IMR-90 (cell line): ENCODE data around the gene CYB5B. TPM values are rescaled to one million over a fixed set of nuclear protein-coding genes. Genes with fewer than 3 reads are reported as not detected.
"Not testable (repeated sequence)": the region's sequence is repeated elsewhere in the genome, so short reads cannot be mapped to it uniquely, and the experiment has no call there.

Experiments used
- ATAC-seq: fragments of 200-7000 bp; cut with Tn5 transposase; 2 replicates; pipeline ENCODE4 v1.9.1; 2020; ENCODE audit warnings: low read depth, mild to moderate bottlenecking, moderate library complexity
- BruUV-seq: library from RNA; stranded (reverse); fragments of 400-500 nt; replicated peaks from 2 replicates; lab custom pipeline; 2021; lab: Mats Ljungman, UMichigan
- CTCF ChIA-PET: fragments of 300-600 bp; formaldehyde crosslinking; extraction: SDS; loops from one replicate; lab custom pipeline; 2021; ENCODE audit warnings: antibody characterized with exemption; lab: Yijun Ruan, JAX
- POLR2A ChIA-PET: fragments of 300-600 bp; sonication (Branson Sonifier 250); formaldehyde crosslinking; loops from one replicate; lab custom pipeline; 2022; ENCODE audit warnings: antibody characterized with exemption; ENCODE audit not compliant: unreplicated experiment; lab: Charles Lee
- DNase-seq: peaks from one replicate; pipeline ENCODE4 v3.0.0; 2013
- H2AFZ ChIP-seq: replicated peaks from 2 replicates; pipeline ENCODE3; 2013; ENCODE audit warnings: low read length, mild to moderate bottlenecking; ENCODE audit not compliant: poor library complexity
- H2AK5ac ChIP-seq: 2 replicates; pipeline ENCODE4 v1.6.1; 2013; ENCODE audit warnings: low read depth, low read length, inconsistent platforms
- H2AK9ac ChIP-seq: replicated peaks from 2 replicates; pipeline ENCODE3; 2013; ENCODE audit warnings: mild to moderate bottlenecking, low read depth, low read length, moderate library complexity; ENCODE audit not compliant: poor library complexity
- H2BK120ac ChIP-seq: 2 replicates; pipeline ENCODE4 v1.6.1; 2013; ENCODE audit warnings: low read depth, low read length, inconsistent platforms
- H2BK15ac ChIP-seq: 3 replicates; pipeline ENCODE4 v1.6.1; 2013; ENCODE audit warnings: low read depth, low read length, inconsistent platforms
- H2BK20ac ChIP-seq: 2 replicates; pipeline ENCODE4 v1.6.1; 2013; ENCODE audit warnings: low read depth, mild to moderate bottlenecking, inconsistent platforms, low read length, moderate library complexity
- H2BK5ac ChIP-seq: 2 replicates; pipeline ENCODE4 v1.6.1; 2013; ENCODE audit warnings: mild to moderate bottlenecking, low read depth, low read length, inconsistent platforms; ENCODE audit not compliant: poor library complexity, severe bottlenecking
- H3K14ac ChIP-seq: replicated peaks from 2 replicates; pipeline ENCODE4 v1.6.1; 2013; ENCODE audit warnings: low read depth, low read length, inconsistent platforms
- H3K18ac ChIP-seq: 2 replicates; pipeline ENCODE4 v1.6.1; 2013; ENCODE audit warnings: low read depth, low read length, control low read depth
- H3K23ac ChIP-seq: 2 replicates; pipeline ENCODE4 v1.6.1; 2013; ENCODE audit warnings: low read depth, low read length, inconsistent platforms
- H3K27ac ChIP-seq: 2 replicates; pipeline ENCODE4 v1.5.1; 2013; ENCODE audit warnings: mild to moderate bottlenecking, control low read depth, low read length; ENCODE audit not compliant: insufficient read depth
- H3K27me3 ChIP-seq: 2 replicates; pipeline ENCODE4 v1.6.1; 2013; ENCODE audit warnings: low read length; ENCODE audit not compliant: control insufficient read depth, insufficient read depth
- H3K36me3 ChIP-seq: 2 replicates; pipeline ENCODE4 v1.6.1; 2013; ENCODE audit warnings: low read length, mixed read lengths; ENCODE audit not compliant: control insufficient read depth, insufficient read depth
- H3K4ac ChIP-seq: 2 replicates; pipeline ENCODE4 v1.6.1; 2013; ENCODE audit warnings: low read depth, low read length, inconsistent platforms
- H3K4me1 ChIP-seq: 2 replicates; pipeline ENCODE4 v1.6.1; 2013; ENCODE audit warnings: low read length, mixed read lengths; ENCODE audit not compliant: control insufficient read depth, insufficient read depth
- H3K4me2 ChIP-seq: 2 replicates; pipeline ENCODE4 v1.6.1; 2013; ENCODE audit warnings: low read depth, mild to moderate bottlenecking, control low read depth, low read length, moderate library complexity
- H3K4me3 ChIP-seq: 2 replicates; pipeline ENCODE4 v1.5.1; 2013; ENCODE audit warnings: low read depth, mild to moderate bottlenecking, control low read depth, low read length, moderate library complexity; ENCODE audit not compliant: insufficient read depth
- H3K56ac ChIP-seq: 2 replicates; pipeline ENCODE4 v1.6.1; 2013; ENCODE audit warnings: low read length, inconsistent platforms; ENCODE audit not compliant: insufficient read depth; ENCODE audit errors: extremely low read depth
- H3K79me1 ChIP-seq, 2 experiments: 2 replicates each; pipeline ENCODE4 v1.6.1; 2013; ENCODE audit warnings: low read length in 2 of 2, inconsistent platforms in 1 of 2, low read depth in 1 of 2
- H3K9ac ChIP-seq: 2 replicates; pipeline ENCODE4 v1.6.1; 2013; ENCODE audit warnings: low read depth, low read length, control low read depth
- H3K9me1 ChIP-seq: 2 replicates; pipeline ENCODE4 v1.6.1; 2013; ENCODE audit warnings: low read length, inconsistent platforms; ENCODE audit not compliant: insufficient read depth
- H3K9me3 ChIP-seq: 2 replicates; pipeline ENCODE4 v1.6.1; 2013; ENCODE audit warnings: low read length; ENCODE audit not compliant: control insufficient read depth, insufficient read depth
- H4K20me1 ChIP-seq: 2 replicates; pipeline ENCODE4 v1.6.1; 2013; ENCODE audit warnings: low read length, inconsistent platforms; ENCODE audit not compliant: insufficient read depth
- H4K5ac ChIP-seq: 2 replicates; pipeline ENCODE4 v1.6.1; 2013; ENCODE audit warnings: mild to moderate bottlenecking, low read depth, low read length, control low read depth
- H4K8ac ChIP-seq, 2 experiments: 2 replicates each; pipeline ENCODE4 v1.6.1; 2013; ENCODE audit warnings: low read depth in 2 of 2, low read length in 2 of 2, control low read depth in 1 of 2, inconsistent platforms in 1 of 2
- H4K91ac ChIP-seq: 2 replicates; pipeline ENCODE4 v1.6.1; 2013; ENCODE audit warnings: low read depth, low read length, inconsistent platforms; ENCODE audit not compliant: insufficient read depth
- WGBS, 2 experiments: methylation state at CpG; one replicate each; pipeline versions ENCODE4 v1.1.5 to v1.1.7; 2013; ENCODE audit warnings: missing lambda C conversion rate in 2 of 2; ENCODE audit not compliant: insufficient read length in 1 of 2; ENCODE audit errors: extremely low coverage in 2 of 2; 5-methylcytosine and 5-hydroxymethylcytosine counted together
- dilution Hi-C: fragments of 300-500 bp; cut with HindIII; formaldehyde crosslinking; loops from one replicate; pipeline ENCODE4 v1.14.3; 2018; ENCODE audit warnings: low sequenced_read_pairs; ENCODE audit not compliant: unreplicated experiment
- in situ Hi-C: fragments of 300-500 bp; cut with MboI; formaldehyde crosslinking; loops from 3 replicates; pipeline ENCODE4 v1.14.3; 2019; ENCODE audit warnings: low sequenced_read_pairs, inconsistent platforms, mixed read lengths
- intact Hi-C: fragments of 100-400 bp; cut with micrococcal nuclease; formaldehyde crosslinking; loops from 2 replicates; pipeline ENCODE4 v1.10.0; 2022
- polyA plus RNA-seq, 3 experiments: library from polyadenylated mRNA; depleted of rRNA; stranded (reverse); fragments of >200 nt; gene quantifications; 2 replicates each; pipeline ENCODE4 v1.2.3, GENCODE V29; 2012; ENCODE audit warnings: low replicate concordance in 1 of 3
- total RNA-seq: library from RNA; depleted of rRNA; stranded (reverse); fragments of >200 nt; gene quantifications from 2 replicates; pipeline ENCODE4 v1.2.3, GENCODE V29; 2012

CYB5B gene
- total and polyA plus RNA-seq, 2 of the 4 experiments (the other 2 are of a cell fraction): 100 to 102 TPM

GRCh38 chr16:69441030-69441429 lies 16.6 kb downstream of the CYB5B start:
- H3K4me3 ChIP-seq, BruUV-seq, dilution Hi-C loops: not testable (repeated sequence)

More at GRCh38 chr16:69441030-69441429, 16.6 kb downstream of the CYB5B start:
- H2AK5ac ChIP-seq, H3K23ac ChIP-seq, H3K4me1 ChIP-seq, H4K5ac ChIP-seq, DNase-seq, H4K20me1 ChIP-seq, H3K4ac ChIP-seq, H3K56ac ChIP-seq, intact Hi-C loops, POLR2A ChIA-PET, CTCF ChIA-PET, H3K4me2 ChIP-seq, H3K27ac ChIP-seq, H2AK9ac ChIP-seq, H3K36me3 ChIP-seq, H3K9ac ChIP-seq, ATAC-seq, H3K9me3 ChIP-seq, in situ Hi-C loops, H2BK15ac ChIP-seq, H3K14ac ChIP-seq, H2BK120ac ChIP-seq, H3K27me3 ChIP-seq, H2BK5ac ChIP-seq, H2AFZ ChIP-seq, H3K9me1 ChIP-seq, H4K8ac ChIP-seq, H2BK20ac ChIP-seq, H3K18ac ChIP-seq, H4K91ac ChIP-seq: not testable (repeated sequence)
- no CpG with 5 or more reads among the region's 7 CpGs for WGBS, 2 experiments
- peaks cover 24 to 64% of the 10 kb centered on the region in 2 experiments for H3K79me1 ChIP-seq
